ENCODE results near the gene MYH10.

Gene MYH10

DNA sequence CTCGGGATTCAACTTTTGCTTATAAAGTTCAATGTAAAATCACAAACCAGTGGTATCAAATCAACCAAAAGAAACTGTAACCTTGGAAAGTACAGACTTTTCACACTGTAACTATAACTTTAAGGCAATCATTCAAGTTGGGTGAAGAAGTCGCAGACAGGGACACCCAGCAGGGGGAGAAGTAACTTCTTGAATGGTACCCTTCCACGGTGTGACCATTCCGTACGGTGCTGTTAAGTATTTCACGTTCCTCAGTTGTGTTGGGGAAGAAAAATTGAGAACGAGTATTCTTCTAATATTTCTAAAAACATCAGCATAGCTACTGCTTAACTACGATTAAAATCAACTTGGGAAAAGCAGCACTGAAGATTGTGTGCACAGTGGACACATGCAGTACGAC is 55.8 kb downstream of the MYH10 start:
- peaks cover 68% of the 10 kb centered on the region for H3K36me3 ChIP-seq (ENCODE audit: insufficient read depth, insufficient read length, low read length)

DNA sequence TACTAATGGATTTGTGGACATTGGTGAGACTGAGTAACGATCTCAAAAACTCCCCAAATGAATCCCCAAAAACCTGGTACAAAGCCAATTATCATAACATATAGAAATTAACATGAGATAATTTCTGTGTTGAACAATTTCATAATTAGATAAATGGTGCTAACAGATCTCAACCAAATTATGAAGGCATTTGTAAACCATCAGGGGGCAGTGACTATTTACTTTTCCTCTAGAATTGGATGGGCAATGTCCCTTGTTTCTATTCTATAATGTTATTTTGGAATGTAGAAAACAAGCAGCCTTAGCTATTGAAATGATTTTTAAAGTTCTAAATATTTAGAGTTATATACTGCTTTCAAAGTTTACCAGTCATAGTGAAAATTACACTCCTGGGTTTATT is 57.8 kb downstream of the MYH10 start:
- TF ChIP-seq ZNF274 (IDR thresholded peaks at IDR 0.05; ENCODE audit: low read depth, low read length) (no peak), YY1 (IDR thresholded peaks at IDR 0.05; ENCODE audit: insufficient read depth, insufficient read length) (no peak), SUZ12 (IDR thresholded peaks at IDR 0.05; ENCODE audit: extremely low read depth, insufficient read depth, insufficient read length) (no peak)
- no peak for DNase-seq (ENCODE audit: low read depth, low spot score)
- Histone ChIP-seq H3K9ac (ENCODE audit: insufficient read length, low read depth) (no peak overlapping the region), H3K9me3 (ENCODE audit: insufficient read depth, low read length) (no peaks in the 10 kb centered on the region), H3K36me3 (ENCODE audit: insufficient read depth, insufficient read length, low read length) (peaks cover 79% of the 10 kb centered on the region), H3K27me3 (ENCODE audit: insufficient read depth, insufficient read length) (no peaks in the 10 kb centered on the region), H3K4me3 (ENCODE audit: insufficient read length, low read depth) (no peak overlapping the region), H3K4me1 (ENCODE audit: insufficient read depth, insufficient read length) (no peaks in the 10 kb centered on the region)

More for the DNA sequence above, 55.8 kb downstream of the MYH10 start:
- Histone ChIP-seq H3K4me1 (ENCODE audit: insufficient read depth, insufficient read length) (no peaks in the 10 kb centered on the region), H3K4me3 (ENCODE audit: insufficient read length, low read depth) (no peak overlapping the region), H3K9me3 (ENCODE audit: insufficient read depth, low read length) (no peaks in the 10 kb centered on the region), H3K9ac (ENCODE audit: insufficient read length, low read depth) (no peak overlapping the region), H3K27me3 (ENCODE audit: insufficient read depth, insufficient read length) (no peaks in the 10 kb centered on the region)
- TF ChIP-seq ZNF274 (IDR thresholded peaks at IDR 0.05; ENCODE audit: low read depth, low read length) = no peak
- no peak for TF ChIP-seq YY1 (IDR thresholded peaks at IDR 0.05; ENCODE audit: insufficient read depth, insufficient read length)
- TF ChIP-seq SUZ12 (IDR thresholded peaks at IDR 0.05; ENCODE audit: extremely low read depth, insufficient read depth, insufficient read length) = no peak
- DNase-seq (ENCODE audit: low read depth, low spot score) = no peak

DNA sequence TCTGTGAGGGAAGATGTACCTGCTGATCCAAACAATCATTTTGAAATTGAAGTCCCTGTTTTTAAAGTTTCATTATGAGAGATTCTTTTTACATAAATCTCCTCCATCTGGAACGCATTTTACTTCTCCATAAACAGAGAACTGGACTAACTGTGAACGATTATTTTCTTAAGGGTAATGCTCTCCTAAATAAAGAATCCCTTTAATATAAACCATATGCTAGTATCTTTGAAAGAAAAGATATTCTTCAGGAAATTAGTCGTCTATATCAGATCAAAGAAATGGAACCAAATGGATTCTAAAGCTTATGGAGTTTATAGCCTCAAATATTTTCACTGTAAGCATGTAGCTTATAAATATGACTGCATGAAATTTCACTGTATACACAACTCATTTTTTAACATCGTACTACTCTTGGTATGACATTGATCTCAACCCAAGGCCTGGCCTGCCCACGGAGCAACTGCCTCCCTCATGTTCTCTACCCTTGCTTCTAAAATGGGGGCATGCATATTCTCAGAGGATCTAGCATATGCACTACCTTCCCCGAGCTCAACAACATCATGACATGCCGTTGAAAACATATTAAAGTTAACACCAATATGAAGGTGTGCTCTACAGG is 66.4 kb downstream of the MYH10 start:
- H3K9me3 ChIP-seq (ENCODE audit: insufficient read depth, low read length) = no peaks in the 10 kb centered on the region
- peaks cover 74% of the 10 kb centered on the region for H3K36me3 ChIP-seq (ENCODE audit: insufficient read depth, insufficient read length, low read length)
- no peak overlapping the region for H3K9ac ChIP-seq (ENCODE audit: insufficient read length, low read depth)
- DNase-seq (ENCODE audit: low read depth, low spot score) = no peak
- H3K27me3 ChIP-seq (ENCODE audit: insufficient read depth, insufficient read length) = no peaks in the 10 kb centered on the region
- H3K4me3 ChIP-seq (ENCODE audit: insufficient read length, low read depth) = no peak overlapping the region
- TF ChIP-seq SUZ12 (IDR thresholded peaks at IDR 0.05; ENCODE audit: extremely low read depth, insufficient read depth, insufficient read length) = no peak
- H3K4me1 ChIP-seq (ENCODE audit: insufficient read depth, insufficient read length) = no peaks in the 10 kb centered on the region

- no peak for DNase-seq (ENCODE audit: low read depth, low spot score)
- no peak overlapping the region for H3K4me3 ChIP-seq (ENCODE audit: insufficient read length, low read depth)
- H3K9ac ChIP-seq (ENCODE audit: insufficient read length, low read depth) = no peak overlapping the region
- TF ChIP-seq YY1 (IDR thresholded peaks at IDR 0.05; ENCODE audit: insufficient read depth, insufficient read length) (no peak), ZNF274 (IDR thresholded peaks at IDR 0.05; ENCODE audit: low read depth, low read length) (no peak), SUZ12 (IDR thresholded peaks at IDR 0.05; ENCODE audit: extremely low read depth, insufficient read depth, insufficient read length) (no peak)
- no peaks in the 10 kb centered on the region for H3K27me3 ChIP-seq (ENCODE audit: insufficient read depth, insufficient read length)
- H3K9me3 ChIP-seq (ENCODE audit: insufficient read depth, low read length) = no peaks in the 10 kb centered on the region
- H3K4me1 ChIP-seq (ENCODE audit: insufficient read depth, insufficient read length) = no peaks in the 10 kb centered on the region
- peaks cover 68% of the 10 kb centered on the region for H3K36me3 ChIP-seq (ENCODE audit: insufficient read depth, insufficient read length, low read length)
These were observed 67.3 kb downstream of the MYH10 start for GRCh38 chr17:8563024-8563776.

DNA sequence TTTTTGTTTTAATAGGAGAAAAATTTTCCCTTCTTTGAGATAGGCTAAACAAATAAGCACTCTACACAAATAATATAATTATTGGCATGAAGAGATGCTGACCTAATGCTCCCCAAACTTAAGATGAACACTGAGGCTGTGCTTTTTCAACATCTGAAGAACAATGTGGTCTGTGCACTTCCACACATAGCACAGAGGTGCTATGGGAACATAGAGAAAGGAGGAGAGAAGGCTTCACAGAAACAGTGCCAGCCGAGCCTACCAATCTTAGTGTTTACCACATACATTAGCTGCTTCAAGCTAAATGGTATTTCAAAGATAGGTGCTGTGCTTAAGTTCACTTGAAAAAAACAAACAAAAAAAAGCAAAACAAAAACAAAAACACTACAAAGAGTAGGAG is 72.4 kb downstream of the MYH10 start:
- H3K9me3 ChIP-seq (ENCODE audit: insufficient read depth, low read length) = no peaks in the 10 kb centered on the region
- no peaks in the 10 kb centered on the region for H3K4me1 ChIP-seq (ENCODE audit: insufficient read depth, insufficient read length)
- TF ChIP-seq SUZ12 (IDR thresholded peaks at IDR 0.05; ENCODE audit: extremely low read depth, insufficient read depth, insufficient read length) = no peak
- TF ChIP-seq YY1 (IDR thresholded peaks at IDR 0.05; ENCODE audit: insufficient read depth, insufficient read length) = no peak
- no peak for TF ChIP-seq ZNF274 (IDR thresholded peaks at IDR 0.05; ENCODE audit: low read depth, low read length)
- H3K9ac ChIP-seq (ENCODE audit: insufficient read length, low read depth) = no peak overlapping the region
- H3K36me3 ChIP-seq (ENCODE audit: insufficient read depth, insufficient read length, low read length) = peaks cover 56% of the 10 kb centered on the region
- no peak overlapping the region for H3K4me3 ChIP-seq (ENCODE audit: insufficient read length, low read depth)
- DNase-seq (ENCODE audit: low read depth, low spot score) = no peak
- H3K27me3 ChIP-seq (ENCODE audit: insufficient read depth, insufficient read length) = no peaks in the 10 kb centered on the region

- Histone ChIP-seq H3K9ac (ENCODE audit: insufficient read length, low read depth) (no peak overlapping the region), H3K27me3 (ENCODE audit: insufficient read depth, insufficient read length) (no peaks in the 10 kb centered on the region), H3K4me1 (ENCODE audit: insufficient read depth, insufficient read length) (no peaks in the 10 kb centered on the region), H3K4me3 (ENCODE audit: insufficient read length, low read depth) (no peak overlapping the region), H3K36me3 (ENCODE audit: insufficient read depth, insufficient read length, low read length) (peaks cover 60% of the 10 kb centered on the region), H3K9me3 (ENCODE audit: insufficient read depth, low read length) (peaks cover 7% of the 10 kb centered on the region)
- DNase-seq (ENCODE audit: low read depth, low spot score) = no peak
- TF ChIP-seq SUZ12 (IDR thresholded peaks at IDR 0.05; ENCODE audit: extremely low read depth, insufficient read depth, insufficient read length) = no peak
- TF ChIP-seq YY1 (IDR thresholded peaks at IDR 0.05; ENCODE audit: insufficient read depth, insufficient read length) = no peak
- no peak for TF ChIP-seq ZNF274 (IDR thresholded peaks at IDR 0.05; ENCODE audit: low read depth, low read length)
These were observed 73.2 kb downstream of the MYH10 start for GRCh38 chr17:8557176-8557806.

GRCh38 chr17:8556074-8556473 is 74.5 kb downstream of the MYH10 start:
- no peak for DNase-seq (ENCODE audit: low read depth, low spot score)
- peaks cover 13% of the 10 kb centered on the region for H3K9me3 ChIP-seq (ENCODE audit: insufficient read depth, low read length)
- H3K27me3 ChIP-seq (ENCODE audit: insufficient read depth, insufficient read length) = no peaks in the 10 kb centered on the region
- H3K4me3 ChIP-seq (ENCODE audit: insufficient read length, low read depth) = no peak overlapping the region
- no peak overlapping the region for H3K9ac ChIP-seq (ENCODE audit: insufficient read length, low read depth)
- TF ChIP-seq ZNF274 (IDR thresholded peaks at IDR 0.05; ENCODE audit: low read depth, low read length) (no peak), SUZ12 (IDR thresholded peaks at IDR 0.05; ENCODE audit: extremely low read depth, insufficient read depth, insufficient read length) (no peak), YY1 (IDR thresholded peaks at IDR 0.05; ENCODE audit: insufficient read depth, insufficient read length) (no peak)
- H3K4me1 ChIP-seq (ENCODE audit: insufficient read depth, insufficient read length) = no peaks in the 10 kb centered on the region
- peaks cover 64% of the 10 kb centered on the region for H3K36me3 ChIP-seq (ENCODE audit: insufficient read depth, insufficient read length, low read length)

Data from NT2/D1 (cell line).